NCI-H226 (cell line): ENCODE measurements around the gene A4GALT.
A peak's percentile ranks its signal among the peaks of the same experiment; 100 is the strongest.
"Not testable (repeated sequence)": the region's sequence is repeated elsewhere in the genome, so short reads cannot be mapped to it uniquely, and the experiment has no call there.

Experiments used
- DNase-seq: peaks from one replicate; pipeline ENCODE4 v3.0.0-alpha.2; 2015

The A4GALT gene

GRCh38 chr22:42720263-42721044, at the start of gene A4GALT:
TSS of gene A4GALT (minus strand) at chr22:42720870. CDS start at chr22:42693951, 26,919 bp downstream.
- DNase-seq = no peak

GRCh38 chr22:42770448-42770726, 49.7 kb upstream of the A4GALT start:
- no peak for DNase-seq

GRCh38 chr22:42769574-42770447, 49.1 kb upstream of the A4GALT start:
- DNase-seq = peak; percentile 55

- DNase-seq = no peak
Observed at GRCh38 chr22:42769238-42769573, 48.5 kb upstream of the A4GALT start.

- DNase-seq = no peak
Observed at GRCh38 chr22:42768385-42769035, 47.8 kb upstream of the A4GALT start.

GRCh38 chr22:42766860-42767259, 46.2 kb upstream of the A4GALT start:
- no peak for DNase-seq

- no peak for DNase-seq
Observed at GRCh38 chr22:42764895-42765363, 44.3 kb upstream of the A4GALT start.

GRCh38 chr22:42763965-42764480, 43.4 kb upstream of the A4GALT start:
- DNase-seq = no peak

GRCh38 chr22:42760806-42761565, 40.3 kb upstream of the A4GALT start:
- DNase-seq = no peak

GRCh38 chr22:42758931-42759629, 38.4 kb upstream of the A4GALT start:
- DNase-seq = no peak

GRCh38 chr22:42755553-42755952, 34.9 kb upstream of the A4GALT start:
- peak; percentile 65 for DNase-seq

GRCh38 chr22:42755121-42755520, 34.5 kb upstream of the A4GALT start:
- DNase-seq = not testable (repeated sequence)

- DNase-seq = peak; percentile 67
Observed at GRCh38 chr22:42754658-42755057, 34.0 kb upstream of the A4GALT start.

- DNase-seq = no peak
Observed at GRCh38 chr22:42752912-42753311, 32.2 kb upstream of the A4GALT start.

- no peak for DNase-seq
Observed at GRCh38 chr22:42752230-42752746, 31.6 kb upstream of the A4GALT start.

- not testable (repeated sequence) for DNase-seq
Observed at GRCh38 chr22:42750421-42750820, 29.8 kb upstream of the A4GALT start.

- no peak for DNase-seq
Observed at GRCh38 chr22:42747701-42748513, 27.2 kb upstream of the A4GALT start.

GRCh38 chr22:42745118-42745517, 24.4 kb upstream of the A4GALT start:
- DNase-seq = no peak

GRCh38 chr22:42743501-42743991, 22.9 kb upstream of the A4GALT start:
- DNase-seq = peak; percentile 12

GRCh38 chr22:42742940-42743339, 22.3 kb upstream of the A4GALT start:
- no peak for DNase-seq

- DNase-seq = not testable (repeated sequence)
Observed at GRCh38 chr22:42740320-42740719, 19.6 kb upstream of the A4GALT start.
